HG03575 (cell line): ENCODE data around the gene GALNT2.

ENCODE experiments used
- ATAC-seq: cut with Tn5 transposase; IDR thresholded peaks from one replicate; pipeline ENCODE4 v1.9.1; 2021; ENCODE audit not compliant: unreplicated experiment, insufficient number of reproducible peaks, low FRiP score; ENCODE audit errors: extremely low read depth

GALNT2 gene

DNA sequence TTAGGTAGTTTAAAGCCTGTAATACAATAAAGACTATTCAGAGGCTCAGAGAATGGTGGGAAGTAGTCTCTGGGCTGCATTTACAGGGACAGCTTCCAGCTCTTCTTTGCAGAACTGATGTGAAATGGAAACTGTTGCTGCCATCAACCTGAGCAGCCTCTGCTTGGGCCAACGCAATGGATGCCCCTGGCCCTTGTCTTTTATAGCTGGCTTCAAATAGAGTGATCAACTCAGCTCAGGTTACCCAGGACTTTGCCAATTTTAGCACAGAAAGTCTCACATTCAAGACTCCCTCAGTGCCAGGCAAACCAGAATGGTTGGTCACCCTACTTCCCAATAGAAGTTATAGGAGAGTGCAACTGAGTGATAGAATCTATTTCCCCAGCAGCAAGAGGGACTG, 18.1 kb upstream of the GALNT2 start:
- ATAC-seq: no peak

- ATAC-seq: no peak
Measured at GRCh38 chr1:230049731-230050130, 17.3 kb upstream of the GALNT2 start.

DNA sequence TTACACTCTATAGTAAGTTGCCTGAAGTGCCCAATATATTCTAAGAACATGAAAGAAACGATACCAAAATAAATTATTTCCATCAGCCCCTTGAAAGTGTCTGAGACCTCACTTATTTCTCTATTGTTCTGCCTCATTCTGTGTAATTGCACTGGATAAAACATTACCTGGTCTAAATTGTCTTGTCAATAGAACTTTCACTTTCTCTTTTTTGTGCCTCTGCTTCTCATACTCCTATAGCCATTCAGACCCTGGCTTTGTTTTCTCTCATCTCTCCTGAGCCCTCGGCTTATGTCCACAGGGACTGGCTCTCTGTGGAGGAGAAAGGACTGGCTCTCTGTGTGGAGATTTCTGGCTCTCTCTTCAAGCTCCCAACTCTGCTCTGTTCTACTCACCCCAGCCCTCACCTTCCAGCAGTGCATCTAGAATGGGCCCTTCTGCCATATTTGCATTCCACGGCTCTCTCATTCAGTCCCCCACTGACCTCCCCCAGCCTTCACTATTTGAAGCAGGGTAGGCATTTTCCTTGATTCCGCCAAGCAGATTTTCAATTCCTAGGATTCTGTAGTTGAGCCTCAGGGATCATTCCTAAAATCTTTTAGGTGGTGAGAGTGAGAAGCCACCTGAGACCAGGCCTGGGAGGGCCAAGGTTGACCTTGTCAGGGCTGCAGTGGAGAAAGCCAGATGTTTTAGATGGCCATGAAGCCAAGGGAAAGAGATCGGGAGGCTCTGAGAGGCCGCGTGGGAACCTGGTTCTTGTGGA, 15.9 kb upstream of the GALNT2 start:
- no peak for ATAC-seq

DNA sequence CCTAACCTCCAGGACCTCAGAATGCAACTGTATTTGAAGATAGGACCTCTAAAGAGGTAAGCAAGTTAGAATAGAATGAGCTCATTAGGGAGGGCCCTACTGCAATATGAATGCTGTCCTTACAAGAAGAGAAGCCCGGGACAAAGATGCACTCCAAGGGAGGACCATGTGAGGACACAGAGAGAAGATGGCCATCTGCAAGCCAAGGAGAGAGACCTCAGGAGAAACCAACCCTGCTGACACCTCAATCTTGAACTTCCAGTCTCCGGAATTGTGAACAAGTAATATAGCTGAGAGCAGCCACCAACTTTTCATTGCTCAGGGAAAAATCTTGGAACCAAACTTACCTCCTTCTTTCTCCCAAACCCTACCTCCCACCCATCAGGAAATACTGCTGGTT, 15.0 kb upstream of the GALNT2 start:
- ATAC-seq: no peak

- ATAC-seq: no peak
Measured at GRCh38 chr1:230052665-230053064, 14.4 kb upstream of the GALNT2 start.

DNA sequence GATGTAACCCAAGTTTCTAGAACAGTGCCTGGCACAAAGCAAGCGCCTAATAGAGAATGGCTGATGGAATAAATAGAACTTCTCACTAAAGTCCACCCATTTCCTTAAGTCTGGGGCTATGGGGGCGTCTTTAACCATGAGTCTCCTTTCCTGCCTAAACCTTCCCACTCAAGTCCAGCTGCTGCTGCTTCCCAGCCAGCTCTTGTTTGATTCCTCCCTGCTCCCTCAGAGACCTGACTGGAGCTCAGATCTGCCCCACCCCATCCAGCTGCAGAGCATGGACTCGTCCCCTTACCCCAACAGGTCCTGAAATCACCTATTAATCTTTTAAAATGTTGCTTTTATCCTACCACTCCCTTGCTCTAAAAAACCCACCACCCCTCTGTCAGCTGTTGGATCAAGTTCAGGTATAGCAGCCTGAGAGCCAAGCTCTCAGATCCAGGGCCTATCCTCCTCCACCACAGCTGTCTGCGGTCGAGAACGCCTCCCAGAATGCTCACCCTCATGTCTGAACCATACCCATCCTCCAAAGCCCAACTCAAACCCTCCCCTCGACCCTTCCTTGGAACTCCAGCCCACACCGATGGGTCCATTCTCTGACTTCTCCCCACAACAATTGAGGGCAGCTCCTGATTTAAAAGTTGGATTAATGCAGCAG, 12.8 kb upstream of the GALNT2 start:
- ATAC-seq: no peak

DNA sequence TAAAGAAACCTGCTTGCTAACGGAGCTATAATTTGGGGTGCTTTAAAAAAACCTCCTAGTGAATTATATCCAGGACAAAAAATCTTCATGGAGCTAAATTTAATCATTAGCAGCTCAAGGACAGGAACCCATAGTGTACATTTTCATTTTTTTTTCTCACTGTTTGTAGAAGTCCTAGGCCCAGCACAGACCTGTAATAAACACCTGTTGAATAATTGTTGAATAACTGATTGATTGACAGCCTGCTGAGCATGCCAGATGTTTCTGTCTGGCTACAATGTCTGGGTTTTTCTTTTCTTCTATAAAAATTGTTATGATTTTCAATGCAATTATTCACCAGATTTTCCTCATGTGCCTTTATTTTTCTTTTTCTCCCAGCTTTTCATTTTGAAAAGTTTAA, 10.9 kb upstream of the GALNT2 start:
- no peak for ATAC-seq

DNA sequence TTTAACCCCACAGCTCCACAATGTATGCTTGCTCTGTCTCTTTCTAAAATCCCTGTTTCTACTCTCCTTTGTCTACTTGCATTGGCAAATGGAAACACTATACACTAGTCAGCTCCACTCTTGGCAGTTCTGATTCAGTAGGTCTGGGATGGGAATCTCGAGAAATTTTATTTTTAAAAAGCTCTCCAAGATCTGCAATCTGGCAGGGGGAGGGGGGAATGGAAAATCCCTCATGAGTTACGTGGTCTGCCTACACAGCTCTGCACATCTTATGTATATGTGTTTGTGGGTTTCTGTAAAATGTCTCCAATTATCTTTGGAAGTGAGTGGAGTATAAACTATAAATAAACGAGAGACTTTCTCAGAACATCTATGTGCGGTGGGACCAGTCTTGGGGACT, 9.9 kb upstream of the GALNT2 start:
- ATAC-seq: no peak

DNA sequence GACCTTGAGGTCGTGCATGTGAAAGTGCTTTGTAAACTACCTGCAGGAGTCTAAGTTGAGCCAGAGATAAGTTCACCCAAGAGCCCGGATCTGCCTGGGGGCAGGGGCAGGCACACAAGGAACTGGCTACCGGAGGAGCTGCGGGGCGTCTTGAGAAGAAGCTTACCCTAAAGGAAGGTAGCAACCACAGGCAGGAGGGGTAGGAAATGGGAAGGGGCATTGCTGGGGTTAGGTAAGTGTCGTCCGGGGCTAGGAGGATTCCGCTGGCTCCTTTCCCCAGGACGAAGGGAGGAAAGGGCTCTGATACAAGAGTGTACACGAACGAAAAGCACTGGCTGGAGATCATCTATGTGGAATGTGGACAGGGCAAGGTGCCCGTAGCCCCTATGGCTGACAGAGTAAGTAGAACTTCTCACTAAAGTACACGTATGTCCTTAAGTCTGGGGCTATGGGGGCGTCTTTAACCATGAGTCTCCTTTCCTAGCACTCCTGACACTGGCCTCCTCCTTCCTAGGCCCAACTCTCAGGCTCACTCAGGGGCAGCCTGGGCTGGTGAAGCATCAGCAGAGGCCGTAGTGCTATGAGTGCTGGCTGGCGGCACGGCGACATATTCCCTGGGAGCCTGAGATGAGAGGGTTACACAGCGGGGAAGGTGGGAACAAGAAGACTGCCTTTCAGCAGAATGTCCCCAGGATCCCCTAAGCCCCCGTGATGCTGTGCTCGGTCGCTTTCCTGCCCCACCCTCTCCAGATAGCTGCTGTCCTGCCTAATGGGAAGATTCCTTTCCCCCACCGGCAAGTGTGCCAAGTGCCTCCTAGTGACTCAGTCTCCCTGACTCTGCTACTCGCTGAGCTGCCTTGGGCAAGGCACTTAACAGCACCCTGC, 9.1 kb upstream of the GALNT2 start:
- no peak for ATAC-seq

GRCh38 chr1:230058626-230059025, 8.4 kb upstream of the GALNT2 start:
- no peak for ATAC-seq

DNA sequence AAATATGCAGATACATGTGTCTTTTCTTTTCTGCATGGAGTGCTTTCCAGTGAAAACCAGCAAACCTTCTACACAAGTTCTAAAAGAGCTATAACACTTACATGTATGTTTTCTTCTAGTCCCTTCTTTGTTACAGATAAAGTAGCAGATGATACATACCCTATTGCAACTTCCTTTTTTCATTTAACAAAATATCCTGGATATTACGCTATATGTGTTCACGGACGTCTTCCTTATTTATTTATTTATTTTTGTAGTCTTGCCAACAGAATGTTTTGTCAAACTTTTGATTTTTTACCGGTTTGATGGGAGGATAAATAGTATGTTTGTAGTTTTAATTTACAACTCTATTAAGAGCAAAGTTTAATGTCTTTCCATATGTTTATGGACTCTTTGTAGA, 5.2 kb upstream of the GALNT2 start:
- no peak for ATAC-seq

- ATAC-seq: no peak
Measured at GRCh38 chr1:230062521-230062920, 4.5 kb upstream of the GALNT2 start.

DNA sequence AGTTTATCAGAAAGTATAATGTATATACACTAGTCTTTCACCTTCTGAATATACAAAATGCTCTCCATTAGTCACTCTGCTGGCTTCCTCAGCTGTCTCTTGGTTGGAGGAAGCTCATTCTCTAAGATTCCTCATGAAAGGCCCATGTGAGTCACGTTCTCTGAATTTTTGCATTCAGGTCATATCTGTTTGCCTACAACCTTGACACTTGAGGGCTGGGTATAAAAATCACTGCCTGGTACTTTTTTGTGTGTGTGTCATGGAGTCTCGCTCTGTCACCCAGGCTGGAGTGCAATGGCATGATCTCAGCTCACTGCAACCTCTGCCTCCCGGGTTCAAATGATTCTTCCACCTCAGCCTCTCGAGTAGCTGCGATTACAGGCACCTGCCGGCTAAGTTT, 2.8 kb upstream of the GALNT2 start:
- ATAC-seq: no peak

GRCh38 chr1:230065161-230065560, 1.9 kb upstream of the GALNT2 start:
- no peak for ATAC-seq

DNA sequence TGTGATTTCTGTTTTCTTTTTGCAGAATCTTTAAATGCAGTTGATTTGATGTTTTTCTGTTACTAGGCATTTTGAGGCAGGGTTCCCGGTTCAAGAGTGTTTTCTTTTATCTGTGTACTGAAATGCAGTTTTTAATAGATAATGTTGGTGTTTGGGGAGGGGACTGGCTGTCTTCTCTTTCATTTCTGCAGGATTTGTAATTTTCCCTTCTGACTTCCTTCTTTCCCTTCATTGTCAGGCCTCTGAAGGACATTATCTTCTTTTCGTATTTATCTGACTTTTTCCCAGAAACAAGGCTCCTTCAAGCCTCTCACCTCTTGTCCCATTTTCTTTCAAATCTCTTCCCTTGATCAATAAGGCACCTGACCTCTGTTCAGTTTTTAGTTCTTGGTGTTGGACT, 1.5 kb upstream of the GALNT2 start:
- ATAC-seq: no peak

GRCh38 chr1:230066031-230066430, 1.0 kb upstream of the GALNT2 start:
- no peak for ATAC-seq

DNA sequence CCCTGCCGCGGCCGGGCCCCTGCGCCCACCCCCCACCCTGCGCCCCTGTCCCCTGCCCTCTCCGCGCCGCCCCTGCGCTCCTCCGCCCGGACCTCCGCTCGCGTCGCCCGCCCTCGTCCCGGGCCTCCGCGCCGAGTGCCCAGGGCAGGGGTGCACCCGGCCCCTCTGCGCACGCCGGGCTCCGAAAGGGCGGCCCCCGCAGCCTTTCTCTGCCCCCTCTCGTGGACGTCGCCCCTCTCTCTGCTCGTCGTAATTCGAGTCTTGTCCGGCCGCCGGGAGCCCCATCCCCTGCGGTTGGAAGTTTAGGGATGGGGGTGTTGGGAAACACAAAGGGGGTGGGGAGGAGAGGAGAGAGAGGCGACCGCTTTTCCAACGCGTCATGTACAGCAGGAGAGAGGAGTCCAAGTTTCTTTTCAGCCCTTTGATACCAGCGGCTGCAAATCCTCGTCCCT, 407 bp downstream of the GALNT2 start:
- ATAC-seq: no peak

DNA sequence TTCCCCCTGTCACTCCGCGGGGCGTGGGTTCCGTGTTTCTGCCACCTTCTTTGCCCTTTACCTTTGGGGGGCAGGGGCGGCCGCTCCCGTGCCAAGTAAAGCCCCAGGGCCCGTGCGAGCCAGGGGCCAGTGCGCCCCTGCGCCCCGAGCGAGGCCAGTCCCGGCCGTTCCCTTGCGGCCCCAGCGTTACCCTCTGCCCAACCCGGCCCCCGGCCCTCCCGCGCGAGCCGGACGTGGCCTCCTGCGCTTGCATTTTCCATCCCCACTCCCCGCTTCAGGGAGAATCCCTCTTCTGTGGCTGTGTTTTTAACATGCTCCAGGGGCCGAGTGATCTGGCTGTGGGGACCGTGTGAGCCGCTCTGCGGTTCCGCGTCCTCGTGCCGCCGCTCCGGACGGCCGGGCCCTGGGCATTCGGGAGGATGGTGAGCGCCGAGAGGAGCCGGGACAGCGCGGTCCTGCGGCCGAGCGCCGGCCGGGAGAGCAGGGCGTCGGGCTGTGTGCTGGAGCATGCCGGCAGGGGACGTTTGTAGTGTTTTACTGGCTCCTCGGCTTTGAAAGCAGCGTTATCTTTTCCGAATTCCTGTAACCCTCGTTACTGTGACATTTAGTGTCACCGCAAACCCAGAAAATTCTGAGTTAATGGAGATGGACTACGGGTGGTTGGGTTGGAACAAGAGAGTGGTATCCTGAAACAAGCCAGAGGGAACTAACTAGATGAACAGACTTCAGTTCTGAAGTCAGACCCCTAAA, 1.0 kb downstream of the GALNT2 start:
- no peak for ATAC-seq

GRCh38 chr1:230068621-230068873, 1.5 kb downstream of the GALNT2 start:
- ATAC-seq: no peak
